ENCODE results near the gene MMP24OS.
"Not testable (repeated sequence)": the region's sequence is repeated elsewhere in the genome, so short reads cannot be mapped to it uniquely, and the experiment has no call there.

Gene MMP24OS

GRCh38 chr20:35277531-35278395 is at the start of gene MMP24OS:
Gene MMP24OS (minus strand): TSS chr20:35278122. CDS start chr20:35277929, 193 bp downstream.
- peak; percentile 84 for DNase-seq

- no peak for DNase-seq
These were observed 49.4 kb upstream of the MMP24OS start for GRCh38 chr20:35327074-35327976.

GRCh38 chr20:35326740-35327073 is 48.8 kb upstream of the MMP24OS start:
- DNase-seq: no peak

- DNase-seq: no peak
These were observed 48.3 kb upstream of the MMP24OS start for GRCh38 chr20:35326021-35326739.

GRCh38 chr20:35325401-35325800 is 47.5 kb upstream of the MMP24OS start:
- no peak for DNase-seq

DNA sequence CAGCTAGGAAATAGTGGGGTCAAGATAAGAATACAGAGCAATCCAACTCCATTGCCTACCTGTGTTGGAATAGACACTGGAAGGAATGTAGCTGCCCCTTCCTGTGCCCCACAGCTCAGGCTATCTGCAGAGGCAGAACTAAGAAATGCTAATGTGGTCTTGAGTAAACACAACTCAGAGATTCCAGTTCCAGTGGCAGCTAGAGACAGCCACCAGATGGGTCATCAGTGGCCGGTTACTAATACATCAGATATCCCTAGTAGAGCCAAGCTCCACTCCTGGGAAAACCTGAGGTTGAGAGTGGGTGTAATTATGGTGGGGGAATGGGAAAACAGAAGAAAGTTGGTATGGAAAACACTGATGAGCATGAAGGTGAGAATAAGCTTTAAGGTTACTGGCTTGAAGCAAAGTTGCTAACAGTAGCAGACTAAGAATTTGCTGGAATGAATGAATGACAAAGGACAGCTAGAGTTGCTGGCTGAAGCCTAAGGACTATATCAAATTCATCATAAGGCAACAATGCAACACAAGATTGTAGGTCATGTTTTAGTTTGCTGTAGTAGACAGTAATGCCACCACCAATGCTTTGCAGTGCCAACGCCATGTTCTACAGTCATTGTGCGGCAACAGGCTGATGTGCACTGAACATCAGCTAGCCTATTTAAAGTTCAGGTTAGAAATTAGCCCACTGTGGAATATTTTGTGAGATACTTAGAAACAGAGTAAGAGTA is 42.6 kb upstream of the MMP24OS start:
- no peak for DNase-seq

- no peak for DNase-seq
These were observed 41.9 kb upstream of the MMP24OS start for GRCh38 chr20:35319871-35320197.

- DNase-seq: no peak
These were observed 41.4 kb upstream of the MMP24OS start for GRCh38 chr20:35319192-35319870.

DNA sequence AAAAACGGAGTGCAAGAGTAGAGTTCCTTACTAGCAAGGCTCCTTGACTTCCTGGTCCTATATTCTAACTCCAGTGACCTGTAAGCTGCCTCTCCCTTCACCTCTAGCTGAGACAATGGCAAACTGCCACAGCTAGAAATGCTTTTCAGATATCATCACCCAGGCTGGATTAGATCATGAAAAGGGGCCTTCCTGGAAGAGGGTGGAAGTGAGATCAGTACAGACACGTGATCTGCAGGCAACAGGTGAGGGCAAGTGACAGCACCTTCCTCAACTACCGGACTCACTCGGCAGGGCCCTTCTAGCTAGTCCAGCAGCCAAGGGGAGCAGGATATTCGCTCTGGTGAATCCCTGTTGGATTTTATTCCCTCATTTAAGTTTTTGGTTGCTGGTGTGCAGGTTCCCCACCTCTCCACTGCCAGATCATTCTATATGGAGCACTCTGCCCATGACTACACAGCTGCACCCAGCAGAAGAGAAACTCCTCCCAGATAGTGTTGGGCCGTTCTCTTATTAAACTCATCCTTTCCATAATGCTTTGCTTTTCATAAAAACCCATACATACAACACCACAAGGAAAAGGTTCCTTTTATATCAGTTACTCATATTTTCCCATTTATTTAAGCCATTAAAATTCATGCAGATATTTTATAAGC is 40.7 kb upstream of the MMP24OS start:
- peak; percentile 17 for DNase-seq

DNA sequence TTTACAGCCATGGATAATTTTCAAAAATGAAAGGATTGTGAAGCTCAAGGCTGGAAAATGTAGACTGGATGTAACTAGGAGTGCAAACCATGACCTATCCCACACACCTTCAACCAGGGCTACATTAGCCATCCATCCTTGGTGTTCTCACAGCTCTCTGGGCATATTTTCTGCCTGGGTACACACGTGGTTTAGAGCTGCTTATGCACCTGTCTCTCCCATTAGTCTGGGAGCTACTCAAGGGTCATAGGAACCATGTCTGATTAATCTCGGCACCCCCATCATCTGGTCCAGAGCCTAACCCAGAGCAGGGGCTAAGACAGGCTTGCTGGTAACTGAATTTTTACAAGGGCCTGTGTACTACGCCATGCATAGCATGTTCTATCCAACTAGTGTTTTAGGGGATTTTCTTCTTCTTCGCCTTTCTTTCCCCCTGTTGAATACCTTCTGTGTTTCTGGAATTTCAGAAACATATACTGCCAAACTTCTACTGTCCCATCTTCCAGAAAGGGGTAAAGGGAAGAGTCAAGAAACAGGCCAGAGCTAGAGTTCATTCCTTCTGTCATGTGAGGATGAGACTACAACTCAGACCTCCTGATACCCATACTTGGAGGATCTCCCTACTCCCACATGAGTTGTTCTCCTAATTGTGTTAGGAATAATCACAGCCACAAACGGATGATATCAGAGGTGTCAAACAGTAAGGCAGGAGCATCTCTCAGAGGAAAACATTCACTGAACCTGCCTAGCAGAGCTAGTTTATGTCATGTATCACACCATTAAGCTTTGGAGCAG is 39.7 kb upstream of the MMP24OS start:
- DNase-seq: no peak

GRCh38 chr20:35316086-35316485 is 38.2 kb upstream of the MMP24OS start:
- DNase-seq: no peak

GRCh38 chr20:35315632-35316020 is 37.7 kb upstream of the MMP24OS start:
- not testable (repeated sequence) for DNase-seq

- DNase-seq: no peak
These were observed 37.1 kb upstream of the MMP24OS start for GRCh38 chr20:35314816-35315631.

GRCh38 chr20:35312318-35312717 is 34.4 kb upstream of the MMP24OS start:
- no peak for DNase-seq

DNA sequence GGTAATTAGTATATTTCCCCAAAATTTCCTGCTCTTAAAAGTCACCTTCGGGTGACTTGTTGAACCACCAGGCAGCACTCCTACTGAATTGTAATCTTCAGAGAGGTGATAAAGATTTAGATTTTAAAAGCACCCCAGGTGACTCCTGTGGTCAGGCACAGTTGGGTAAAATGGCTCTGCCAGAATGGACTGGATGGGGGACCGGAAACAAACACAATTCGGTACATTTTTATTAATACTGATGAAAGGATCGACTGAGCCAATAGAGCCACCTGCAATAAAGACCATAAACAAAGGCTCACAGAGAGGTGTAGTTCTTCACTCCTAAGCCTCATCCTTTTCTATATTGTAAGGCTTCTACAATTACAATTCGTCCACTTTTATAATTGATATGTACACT is 33.9 kb upstream of the MMP24OS start:
- no peak for DNase-seq

DNA sequence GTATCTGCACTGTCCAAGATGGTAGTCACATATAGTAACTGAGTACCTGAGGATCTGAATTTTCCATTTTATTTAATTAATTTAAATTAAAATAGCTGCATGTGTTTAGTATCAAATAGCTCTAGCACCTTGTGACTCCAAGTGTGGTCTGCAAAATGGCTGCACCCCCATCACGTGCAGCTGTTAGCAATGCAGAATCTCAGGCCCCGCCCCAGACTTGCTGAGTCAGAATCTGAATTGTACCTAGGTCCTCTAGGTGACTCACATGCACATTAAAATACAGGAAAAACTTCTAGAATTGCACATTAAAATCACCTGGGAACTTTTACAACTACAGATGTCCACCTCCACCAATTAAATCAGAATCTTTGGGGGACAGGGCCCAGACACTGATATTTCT is 33.5 kb upstream of the MMP24OS start:
- DNase-seq: no peak

DNA sequence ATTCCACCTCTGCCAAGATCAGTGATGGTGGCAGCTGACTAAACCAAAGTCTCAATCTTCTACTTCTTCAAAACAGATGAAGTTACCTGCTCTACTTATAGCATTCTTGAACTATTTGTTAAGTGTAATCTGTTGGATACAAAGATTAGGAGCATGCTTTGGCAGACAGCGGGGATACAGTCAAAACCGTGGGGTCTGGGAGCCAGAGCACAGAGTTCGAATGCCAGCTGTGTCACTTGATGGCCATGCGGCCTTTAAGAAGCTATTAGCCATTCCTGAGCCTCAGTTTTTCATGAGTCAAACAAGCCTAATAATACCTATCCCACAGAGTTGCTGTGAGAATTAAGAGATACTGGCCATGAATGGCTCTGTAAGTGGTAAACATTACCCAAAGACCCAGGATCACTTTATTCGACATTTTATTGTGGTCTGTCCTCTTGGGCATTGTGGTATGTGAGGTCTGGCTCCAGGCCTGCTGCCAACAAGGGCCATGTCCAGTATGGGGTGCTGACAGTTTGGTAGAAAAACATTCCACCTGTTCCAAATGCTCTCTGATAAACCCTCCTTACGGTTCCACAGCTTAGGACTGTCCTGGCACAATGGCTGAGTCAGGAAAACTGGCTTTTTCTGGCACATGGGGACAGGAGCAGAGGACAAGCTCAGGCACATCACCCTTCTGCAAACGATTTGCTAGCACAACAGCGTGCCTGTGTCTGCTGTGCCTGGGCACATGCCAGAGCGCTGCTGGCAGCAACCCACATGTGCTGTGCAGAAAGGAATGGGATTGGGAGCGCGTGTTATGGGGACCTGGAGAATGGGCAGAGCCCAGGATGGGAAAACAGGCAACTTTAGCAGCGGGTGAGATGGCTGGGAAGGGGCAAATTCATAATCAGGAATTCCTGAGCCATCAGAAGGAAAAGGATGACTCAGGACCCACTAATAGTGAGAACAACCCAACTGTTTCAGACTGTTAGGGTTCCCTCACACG is 30.0 kb upstream of the MMP24OS start:
- no peak for DNase-seq

DNA sequence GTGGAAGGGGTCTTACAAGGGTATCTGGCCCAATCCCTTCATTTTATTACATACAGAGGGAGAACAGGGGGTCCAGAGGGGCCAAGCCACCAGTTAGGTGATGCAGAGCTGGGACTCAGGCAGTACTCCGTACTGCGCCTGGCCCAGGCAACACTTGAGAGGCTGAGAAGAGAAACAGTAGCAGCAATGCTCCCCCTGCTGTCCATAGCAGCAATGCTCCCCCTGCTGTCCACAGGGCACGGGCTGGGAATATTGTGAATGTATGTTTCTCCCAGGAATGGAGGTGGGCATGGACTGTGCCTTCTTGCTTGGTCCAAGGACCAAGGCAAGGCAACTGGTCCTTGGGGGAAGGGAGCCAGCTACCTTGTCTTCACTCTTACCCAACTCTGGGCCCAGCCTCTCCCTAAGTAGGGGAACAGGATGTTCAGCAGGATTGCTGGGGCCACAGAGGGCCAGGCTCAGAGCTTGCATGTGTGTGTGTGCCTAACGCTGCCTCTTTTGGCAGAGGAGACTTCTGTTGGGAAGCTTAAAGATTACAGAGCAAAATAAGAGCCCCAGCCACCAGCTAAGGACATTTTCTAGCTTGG is 29.1 kb upstream of the MMP24OS start:
- DNase-seq: peak; percentile 13

Measured in NCI-H774 (cell line).